SJCRH30 (cell line): ENCODE measurements around the gene GNG2. TPM values are rescaled to one million over a fixed set of nuclear protein-coding genes. Genes with fewer than 3 reads are reported as not detected.

ENCODE experiments used
- DNase-seq, 2 experiments: peaks; one replicate each; pipeline ENCODE4 v3.0.0-alpha.2; 2015 to 2020
- H3K27ac ChIP-seq: fragments of 250-450 bp; sonication (Bioruptor Pico); 2 replicates; pipeline ENCODE4 v1.5.1; 2020; ENCODE audit warnings: mild to moderate bottlenecking, moderate library complexity
- H3K27me3 ChIP-seq: fragments of 250-450 bp; sonication (Bioruptor Pico); 2 replicates; pipeline ENCODE4 v1.5.1; 2020; ENCODE audit warnings: mild to moderate bottlenecking, moderate library complexity
- H3K36me3 ChIP-seq: fragments of 250-450 bp; sonication (Bioruptor Pico); 2 replicates; pipeline ENCODE4 v1.5.1; 2020; ENCODE audit warnings: mild to moderate bottlenecking, moderate library complexity
- H3K4me1 ChIP-seq: fragments of 250-450 bp; sonication (Bioruptor Pico); 2 replicates; pipeline ENCODE4 v1.5.1; 2020; ENCODE audit warnings: mild to moderate bottlenecking, moderate library complexity
- H3K4me3 ChIP-seq: fragments of 250-450 bp; sonication (Bioruptor Pico); 2 replicates; pipeline ENCODE4 v1.5.1; 2020; ENCODE audit warnings: mild to moderate bottlenecking, moderate library complexity
- H3K9me3 ChIP-seq: fragments of 250-450 bp; sonication (Bioruptor Pico); replicated peaks from 2 replicates; pipeline ENCODE4 v1.5.1; 2020; ENCODE audit warnings: mild to moderate bottlenecking, moderate library complexity
- total RNA-seq: library from RNA; depleted of rRNA; stranded (reverse); fragments of >200 nt; shearing (Covaris generic); gene quantifications from 2 replicates; pipeline ENCODE4 v1.2.3, GENCODE V29; 2014; rRNA removed

Gene GNG2
- 0.15 and 0.43 TPM in 2 replicates for total RNA-seq

DNA sequence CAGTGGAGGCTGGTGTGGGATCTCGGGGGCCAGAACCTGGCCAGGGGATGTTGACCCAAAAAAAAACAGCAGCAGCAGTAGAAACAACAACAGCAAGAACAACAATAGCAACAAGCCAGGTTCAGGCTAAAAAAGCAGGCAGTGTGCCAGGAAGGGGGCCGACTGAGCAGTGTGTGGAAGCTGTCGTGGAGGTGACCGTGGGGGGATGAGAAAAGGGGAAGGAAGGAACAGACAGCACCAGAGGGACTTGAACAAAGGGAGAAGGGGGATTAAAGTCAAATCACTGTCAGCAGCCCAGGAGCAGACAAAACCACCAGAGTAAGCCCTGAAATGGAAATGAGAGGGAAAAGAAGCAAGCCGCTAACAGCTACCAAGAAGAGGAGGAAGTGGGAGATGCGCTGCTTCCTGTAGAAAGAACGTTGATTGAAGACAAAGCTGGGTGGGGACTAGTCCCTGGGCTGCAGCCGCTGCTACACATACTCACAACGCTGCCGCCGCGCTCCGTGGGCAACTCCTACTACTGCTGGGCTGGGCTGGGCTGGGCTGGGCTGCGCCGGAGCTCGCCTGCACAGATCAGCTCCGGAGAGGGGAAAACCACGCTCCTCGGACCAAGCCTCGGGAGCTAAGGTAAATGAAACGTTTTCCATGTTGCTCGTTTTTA lies at the start of gene GNG2:
Gene GNG2 (plus strand): TSS at position 449 of the 661 bp plus-strand sequence. CDS start 90,067 bp downstream, outside the sequence.
- H3K4me1 ChIP-seq = peaks cover 4% of the 10 kb centered on the region; the same call in 1 of the 2 replicates
- peak within 1 kb of the TSS; percentile 41 for H3K4me3 ChIP-seq
- no peaks in the 10 kb centered on the region for H3K9me3 ChIP-seq
- DNase-seq = peak; percentile 15 to 29
- H3K36me3 ChIP-seq = no peaks in the 10 kb centered on the region
- no peaks in the 10 kb centered on the region for H3K27me3 ChIP-seq
- H3K27ac ChIP-seq = no peak within 1 kb of the TSS

DNA sequence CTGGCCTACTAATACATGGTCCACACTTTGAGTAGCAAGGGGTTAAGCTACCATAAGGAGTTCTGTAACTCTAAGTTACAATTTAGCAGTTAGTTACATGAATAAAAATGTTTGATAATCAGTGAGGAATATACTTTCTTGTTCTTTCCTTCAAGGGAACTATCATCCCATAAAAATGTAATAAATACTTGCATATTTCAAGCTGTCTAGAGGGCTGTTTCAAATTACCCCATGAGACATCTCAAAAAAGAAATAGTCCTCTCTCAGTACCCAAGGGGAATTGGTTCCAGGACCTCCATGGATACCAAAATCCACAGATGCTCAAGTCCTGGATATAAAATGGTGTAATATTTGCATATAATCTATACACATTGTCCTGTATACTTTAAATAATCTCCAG lies 48.7 kb upstream of the GNG2 start:
- Histone ChIP-seq H3K9me3 (no peaks in the 10 kb centered on the region), H3K36me3 (no peaks in the 10 kb centered on the region), H3K4me1 (no peaks in the 10 kb centered on the region), H3K27me3 (no peaks in the 10 kb centered on the region), H3K27ac (no peak overlapping the region), H3K4me3 (no peak overlapping the region)
- DNase-seq = no peak

DNA sequence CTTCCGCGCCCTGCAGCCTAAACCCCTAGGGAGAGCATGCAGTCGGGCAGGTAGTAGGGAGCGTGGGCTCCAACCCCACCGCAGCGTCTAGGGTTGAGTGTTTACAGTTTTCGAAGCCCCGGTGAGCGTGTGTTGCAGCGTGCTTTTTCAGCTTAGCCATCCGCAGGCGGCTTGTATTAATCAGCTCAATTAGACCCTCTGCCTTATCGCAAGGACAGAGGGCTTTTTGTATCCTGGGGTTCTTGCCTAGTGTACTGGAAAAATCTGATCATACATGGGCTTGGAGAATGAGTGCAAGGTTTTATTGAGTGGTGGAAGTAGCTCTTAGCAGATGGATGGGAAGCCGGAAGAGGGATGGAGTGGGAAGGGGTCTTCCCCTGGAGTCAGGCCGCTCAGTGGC lies 44.4 kb upstream of the GNG2 start:
- no peak overlapping the region for H3K4me3 ChIP-seq
- H3K4me1 ChIP-seq = no peaks in the 10 kb centered on the region
- H3K27me3 ChIP-seq = no peaks in the 10 kb centered on the region
- no peak for DNase-seq
- no peak overlapping the region for H3K27ac ChIP-seq
- H3K36me3 ChIP-seq = no peaks in the 10 kb centered on the region
- H3K9me3 ChIP-seq = no peaks in the 10 kb centered on the region

DNA sequence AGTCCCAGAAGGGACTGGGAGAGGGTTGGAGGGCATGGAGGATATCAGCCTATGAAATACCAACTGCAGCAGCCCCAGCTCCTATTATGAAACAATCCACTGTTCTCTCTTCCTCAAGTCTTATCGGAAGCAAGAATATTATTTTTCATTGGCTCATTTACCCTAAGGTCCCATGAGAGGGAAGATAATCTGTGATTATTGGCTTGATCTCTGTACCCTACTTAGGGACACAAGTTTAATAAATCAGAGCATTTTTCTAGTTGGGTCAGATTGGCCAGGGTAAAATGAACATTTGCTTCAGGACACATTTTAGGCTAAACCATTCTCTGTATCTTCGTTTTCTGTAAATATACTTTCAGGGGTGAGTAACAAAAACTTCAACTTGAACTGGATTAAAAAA lies 43.1 kb upstream of the GNG2 start:
- no peak for DNase-seq
- Histone ChIP-seq H3K27me3 (no peaks in the 10 kb centered on the region), H3K27ac (no peak overlapping the region), H3K9me3 (no peaks in the 10 kb centered on the region), H3K36me3 (no peaks in the 10 kb centered on the region), H3K4me3 (no peak overlapping the region), H3K4me1 (no peaks in the 10 kb centered on the region)

DNA sequence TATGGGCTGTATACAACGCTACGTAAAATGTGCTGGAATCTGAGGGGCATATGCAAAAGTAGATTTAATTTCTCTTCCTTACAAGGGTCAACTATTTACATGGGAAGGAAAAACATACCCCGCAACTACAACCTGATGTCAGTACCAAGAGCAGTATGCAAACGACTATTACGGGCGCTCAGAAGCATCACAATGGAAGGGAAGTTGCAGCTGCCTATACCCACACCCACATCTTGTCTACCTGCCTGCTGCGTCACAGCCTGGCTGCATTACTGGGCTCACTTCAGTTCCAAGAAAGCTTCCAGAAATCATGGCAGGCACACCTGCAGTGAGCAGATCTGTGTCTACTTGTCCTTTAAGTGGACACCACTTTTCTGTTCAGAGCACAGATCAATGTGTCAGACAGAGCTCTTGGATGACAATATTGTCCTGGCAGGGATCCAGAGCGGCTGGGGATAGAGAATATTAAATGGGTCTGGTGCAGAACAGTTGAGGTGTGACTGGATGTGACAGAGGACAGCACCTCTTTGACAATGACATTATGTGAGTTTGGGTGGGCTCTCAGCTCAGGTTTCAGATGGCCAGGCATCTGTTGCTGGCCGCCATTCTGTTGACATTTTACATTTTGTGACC lies 41.5 kb upstream of the GNG2 start:
- Histone ChIP-seq H3K9me3 (no peaks in the 10 kb centered on the region), H3K27me3 (no peaks in the 10 kb centered on the region), H3K27ac (no peak overlapping the region), H3K36me3 (no peaks in the 10 kb centered on the region), H3K4me1 (no peaks in the 10 kb centered on the region), H3K4me3 (no peak overlapping the region)
- DNase-seq = no peak

DNA sequence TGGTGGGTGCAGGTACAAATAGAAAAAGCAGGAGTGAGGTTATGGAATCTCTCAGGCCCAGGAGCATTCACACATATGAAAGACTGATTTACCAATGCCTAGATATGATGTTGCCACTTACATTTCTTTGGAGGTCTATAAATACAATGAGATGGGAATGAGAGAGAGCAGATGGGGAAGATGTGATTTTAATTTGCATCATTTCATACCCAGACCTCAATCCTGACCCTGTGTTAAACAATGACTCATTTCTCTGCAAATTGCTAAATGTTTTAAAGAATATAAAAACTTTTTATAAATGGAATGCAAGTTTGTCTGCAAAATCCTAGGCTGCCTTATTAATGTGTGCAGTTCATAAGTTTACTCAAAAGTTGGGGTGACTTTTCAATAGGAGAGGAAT lies 38.6 kb upstream of the GNG2 start:
- no peaks in the 10 kb centered on the region for H3K4me1 ChIP-seq
- no peaks in the 10 kb centered on the region for H3K36me3 ChIP-seq
- no peak overlapping the region for H3K4me3 ChIP-seq
- no peaks in the 10 kb centered on the region for H3K9me3 ChIP-seq
- no peak overlapping the region for H3K27ac ChIP-seq
- no peak for DNase-seq
- no peaks in the 10 kb centered on the region for H3K27me3 ChIP-seq

- Histone ChIP-seq H3K4me1 (no peaks in the 10 kb centered on the region), H3K27ac (no peak overlapping the region), H3K9me3 (no peaks in the 10 kb centered on the region), H3K4me3 (no peak overlapping the region), H3K36me3 (no peaks in the 10 kb centered on the region), H3K27me3 (no peaks in the 10 kb centered on the region)
- DNase-seq = no peak
Measured at GRCh38 chr14:51822499-51822898, 37.9 kb upstream of the GNG2 start.

- no peaks in the 10 kb centered on the region for H3K27me3 ChIP-seq
- DNase-seq = no peak
- H3K36me3 ChIP-seq = no peaks in the 10 kb centered on the region
- no peaks in the 10 kb centered on the region for H3K9me3 ChIP-seq
- H3K4me1 ChIP-seq = no peaks in the 10 kb centered on the region
- no peak overlapping the region for H3K4me3 ChIP-seq
- H3K27ac ChIP-seq = no peak overlapping the region
Measured at GRCh38 chr14:51823706-51824105, 36.7 kb upstream of the GNG2 start.

DNA sequence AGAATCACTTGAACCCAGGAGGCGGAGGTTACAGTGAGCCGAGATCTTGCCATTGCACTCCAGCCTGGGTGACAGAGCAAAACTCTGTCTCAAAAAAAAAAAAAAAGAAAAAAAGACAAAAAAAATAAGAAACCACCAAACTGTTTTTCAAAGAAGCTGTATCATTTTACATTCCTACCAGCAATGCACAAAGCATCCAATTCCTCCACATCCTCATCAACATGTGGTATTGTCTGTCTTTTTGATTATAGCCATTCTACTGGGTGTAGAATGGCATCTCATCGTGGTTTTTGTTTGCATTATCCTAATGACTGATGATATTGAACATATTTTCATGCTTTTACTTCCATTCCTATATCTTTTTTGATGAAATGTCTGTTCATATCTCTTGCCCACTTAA lies 36.2 kb upstream of the GNG2 start:
- DNase-seq = no peak

DNA sequence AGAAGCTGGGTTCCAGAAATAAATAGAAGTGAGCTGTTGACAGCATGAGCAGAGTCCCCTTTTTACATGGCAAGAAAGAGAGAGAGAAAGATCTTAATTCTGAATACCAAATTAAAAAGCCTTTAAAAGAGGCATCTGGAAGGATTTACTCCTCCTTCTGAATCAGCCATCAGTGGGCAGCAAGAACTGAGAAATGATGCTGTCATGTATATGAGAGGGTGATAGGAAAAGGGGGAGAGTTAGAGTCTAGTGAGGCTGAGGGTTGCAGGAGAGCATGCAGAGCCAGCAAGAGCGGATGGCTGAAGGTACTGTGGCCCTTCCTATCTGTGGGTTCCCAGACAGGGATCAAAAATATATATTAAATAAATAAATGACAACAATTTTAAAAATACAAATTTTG lies 34.5 kb upstream of the GNG2 start:
- Histone ChIP-seq H3K9me3 (no peaks in the 10 kb centered on the region), H3K27me3 (no peaks in the 10 kb centered on the region), H3K4me3 (no peak overlapping the region), H3K27ac (no peak overlapping the region), H3K36me3 (no peaks in the 10 kb centered on the region), H3K4me1 (no peaks in the 10 kb centered on the region)
- no peak for DNase-seq

More for the DNA sequence above, 36.2 kb upstream of the GNG2 start:
- Histone ChIP-seq H3K4me1 (no peaks in the 10 kb centered on the region), H3K36me3 (no peaks in the 10 kb centered on the region), H3K27ac (no peak overlapping the region), H3K4me3 (no peak overlapping the region), H3K9me3 (no peaks in the 10 kb centered on the region), H3K27me3 (no peaks in the 10 kb centered on the region)

DNA sequence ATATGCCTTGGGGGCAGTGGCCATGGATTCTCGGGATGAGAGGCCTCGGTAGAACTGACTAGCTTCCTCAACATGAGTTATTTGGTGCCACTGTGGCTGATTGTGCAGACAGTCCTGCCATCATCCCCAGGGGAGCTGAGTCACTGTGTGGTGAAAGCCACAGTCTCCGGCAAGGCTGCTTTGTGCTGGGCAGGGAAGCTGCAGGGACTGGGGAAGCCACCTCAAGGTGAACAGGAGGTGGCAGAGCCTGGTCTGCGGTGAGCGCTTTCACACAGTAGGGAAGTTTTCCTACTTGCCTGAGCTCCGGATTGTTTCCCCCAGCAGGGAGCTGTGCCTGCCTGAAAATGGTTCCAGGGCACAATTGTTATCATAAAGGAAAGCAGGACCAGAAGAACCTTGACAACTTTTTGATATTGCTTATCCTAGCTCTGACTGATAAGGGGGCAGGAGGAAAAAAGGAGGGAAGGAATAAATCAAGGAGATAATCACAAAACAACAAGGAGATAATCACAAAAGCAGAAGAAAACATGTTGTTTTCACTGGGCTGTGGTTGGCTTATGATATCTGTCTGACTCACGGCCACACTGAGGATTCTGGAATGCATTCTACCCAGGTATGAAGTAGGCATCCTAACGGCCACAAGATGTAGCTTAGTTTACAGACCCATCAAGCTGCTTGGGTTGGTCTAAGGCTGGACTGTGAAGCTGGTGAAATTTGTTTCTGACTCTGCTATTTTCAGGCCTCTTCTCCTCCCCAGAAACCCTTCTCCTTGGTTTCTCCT lies 32.2 kb upstream of the GNG2 start:
- H3K36me3 ChIP-seq = no peaks in the 10 kb centered on the region
- H3K9me3 ChIP-seq = no peaks in the 10 kb centered on the region
- H3K4me1 ChIP-seq = no peaks in the 10 kb centered on the region
- H3K27me3 ChIP-seq = no peaks in the 10 kb centered on the region
- no peak overlapping the region for H3K4me3 ChIP-seq
- DNase-seq = peak; percentile 6 to 19
- no peak overlapping the region for H3K27ac ChIP-seq

- no peaks in the 10 kb centered on the region for H3K4me1 ChIP-seq
- no peaks in the 10 kb centered on the region for H3K9me3 ChIP-seq
- DNase-seq = no peak
Measured at GRCh38 chr14:51834240-51834639, 26.2 kb upstream of the GNG2 start.

DNA sequence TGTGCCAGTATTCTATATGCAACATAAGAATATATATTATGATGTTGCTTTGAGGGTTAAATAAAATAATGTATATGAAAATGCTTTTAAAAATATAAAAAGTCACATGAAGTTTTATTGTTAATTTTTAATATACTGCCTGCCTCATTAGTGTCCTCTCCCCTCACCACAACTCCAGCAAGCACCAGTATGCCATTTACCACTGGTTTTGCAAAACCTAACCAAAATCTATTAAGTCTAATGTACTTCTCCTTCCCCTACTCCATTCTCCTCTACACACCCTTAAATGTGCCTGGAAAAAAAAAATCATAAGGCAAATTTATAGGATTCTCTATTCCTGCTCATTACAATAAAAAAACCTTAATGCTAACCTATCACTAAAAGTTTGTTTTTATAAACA lies 24.0 kb upstream of the GNG2 start:
- H3K27me3 ChIP-seq = no peaks in the 10 kb centered on the region
- DNase-seq = no peak
- H3K27ac ChIP-seq = no peak overlapping the region
- no peaks in the 10 kb centered on the region for H3K4me1 ChIP-seq
- H3K9me3 ChIP-seq = no peaks in the 10 kb centered on the region
- H3K36me3 ChIP-seq = no peaks in the 10 kb centered on the region
- no peak overlapping the region for H3K4me3 ChIP-seq

More at GRCh38 chr14:51834240-51834639, 26.2 kb upstream of the GNG2 start:
- Histone ChIP-seq H3K27me3 (no peaks in the 10 kb centered on the region), H3K36me3 (no peaks in the 10 kb centered on the region), H3K27ac (no peak overlapping the region), H3K4me3 (no peak overlapping the region)

- Histone ChIP-seq H3K27ac (no peak overlapping the region), H3K4me1 (no peaks in the 10 kb centered on the region), H3K9me3 (no peaks in the 10 kb centered on the region), H3K36me3 (no peaks in the 10 kb centered on the region), H3K27me3 (no peaks in the 10 kb centered on the region), H3K4me3 (no peak overlapping the region)
- DNase-seq = no peak
Measured at GRCh38 chr14:51844081-51844881, 16.1 kb upstream of the GNG2 start.

GRCh38 chr14:51845811-51846210 lies 14.6 kb upstream of the GNG2 start:
- Histone ChIP-seq H3K27ac (no peak overlapping the region), H3K9me3 (no peaks in the 10 kb centered on the region), H3K4me1 (no peaks in the 10 kb centered on the region), H3K27me3 (no peaks in the 10 kb centered on the region), H3K4me3 (no peak overlapping the region), H3K36me3 (no peaks in the 10 kb centered on the region)
- DNase-seq = no peak
